ENCODE results near the gene POMGNT2. TPM values are rescaled to one million over a fixed set of nuclear protein-coding genes. Genes with fewer than 3 reads are reported as not detected.

The POMGNT2 gene
- polyA plus RNA-seq, 1 donor (not counting 4 experiments of a cell fraction or from before 2014, with no cell fraction given) = 6.0 TPM

DNA sequence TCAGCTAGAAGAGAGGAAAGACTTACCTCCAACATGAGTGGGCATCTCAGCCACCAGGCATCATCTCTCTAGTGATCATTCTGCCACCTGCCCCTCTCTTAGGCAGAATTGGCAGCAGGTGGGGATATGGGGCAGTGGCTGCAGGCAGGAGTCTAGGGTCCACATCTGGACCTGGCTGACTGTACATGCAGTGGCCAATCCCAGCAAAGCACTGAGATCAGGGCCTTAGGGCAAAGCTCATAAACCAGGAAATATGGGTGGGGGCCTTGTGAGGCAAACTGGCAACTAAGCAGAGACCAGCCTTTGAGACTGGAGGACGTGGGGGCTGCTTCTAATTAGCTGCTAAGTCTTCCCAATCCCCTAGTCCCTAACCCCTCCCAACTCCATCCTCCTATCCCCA, 12.9 kb downstream of the POMGNT2 start:
- H2AFZ ChIP-seq (ENCODE audit: control insufficient read depth, low read length) = no peak overlapping the region
- DNase-seq (ENCODE audit: low read depth, low spot score) (no peak), FAIRE-seq (no peak)
- no peaks in the 10 kb centered on the region for H3K9me1 ChIP-seq (ENCODE audit: control insufficient read depth, extremely low read depth, insufficient read depth, low read length)
- no peaks in the 10 kb centered on the region for H3K79me2 ChIP-seq (ENCODE audit: control insufficient read depth, insufficient read depth, low read length)
- TF ChIP-seq, protein P1, sequence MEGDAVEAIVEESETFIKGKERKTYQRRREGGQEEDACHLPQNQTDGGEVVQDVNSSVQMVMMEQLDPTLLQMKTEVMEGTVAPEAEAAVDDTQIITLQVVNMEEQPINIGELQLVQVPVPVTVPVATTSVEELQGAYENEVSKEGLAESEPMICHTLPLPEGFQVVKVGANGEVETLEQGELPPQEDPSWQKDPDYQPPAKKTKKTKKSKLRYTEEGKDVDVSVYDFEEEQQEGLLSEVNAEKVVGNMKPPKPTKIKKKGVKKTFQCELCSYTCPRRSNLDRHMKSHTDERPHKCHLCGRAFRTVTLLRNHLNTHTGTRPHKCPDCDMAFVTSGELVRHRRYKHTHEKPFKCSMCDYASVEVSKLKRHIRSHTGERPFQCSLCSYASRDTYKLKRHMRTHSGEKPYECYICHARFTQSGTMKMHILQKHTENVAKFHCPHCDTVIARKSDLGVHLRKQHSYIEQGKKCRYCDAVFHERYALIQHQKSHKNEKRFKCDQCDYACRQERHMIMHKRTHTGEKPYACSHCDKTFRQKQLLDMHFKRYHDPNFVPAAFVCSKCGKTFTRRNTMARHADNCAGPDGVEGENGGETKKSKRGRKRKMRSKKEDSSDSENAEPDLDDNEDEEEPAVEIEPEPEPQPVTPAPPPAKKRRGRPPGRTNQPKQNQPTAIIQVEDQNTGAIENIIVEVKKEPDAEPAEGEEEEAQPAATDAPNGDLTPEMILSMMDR (optimal IDR thresholded peaks at IDR 0.05 in 1 of 3, IDR thresholded peaks at IDR 0.05 in 1 of 3, conservative IDR thresholded peaks at IDR 0.05 in 1 of 3; ENCODE audit: extremely low read depth in 1 of 3, insufficient read depth in 2 of 3, low read length in 3 of 3) = no peak
- TF ChIP-seq EZH2 (IDR thresholded peaks at IDR 0.05; ENCODE audit: low read length) = no peak
- no peaks in the 10 kb centered on the region for H4K20me1 ChIP-seq (ENCODE audit: control insufficient read depth, extremely low read depth, insufficient read depth, low read length)
- H3K4me2 ChIP-seq (ENCODE audit: control insufficient read depth, extremely low read depth, insufficient read depth, low read depth, low read length) = no peak overlapping the region
- H3K9me3 ChIP-seq (ENCODE audit: control insufficient read depth, low read depth, low read length) = no peaks in the 10 kb centered on the region
- no peak overlapping the region for H3K27ac ChIP-seq (ENCODE audit: control insufficient read depth, insufficient read depth, low read length)
- H3K27me3 ChIP-seq (ENCODE audit: control insufficient read depth, extremely low read depth, insufficient read depth, low read length) = no peaks in the 10 kb centered on the region
- no peaks in the 10 kb centered on the region for H3K4me1 ChIP-seq (ENCODE audit: control insufficient read depth, extremely low read depth, insufficient read depth, low read length)
- dilution Hi-C loops (cut with MboI; ENCODE audit: extremely low pct_ligation_motif_present, low sequenced_read_pairs) = no loop called here
- no peak overlapping the region for H3K9ac ChIP-seq (ENCODE audit: control insufficient read depth, extremely low read depth, insufficient read depth, low read length)
- H3K4me3 ChIP-seq (ENCODE audit: control insufficient read depth in 2 of 3, extremely low read depth in 1 of 3, insufficient read depth in 2 of 3, low read depth in 1 of 3, low read length in 3 of 3) = no peak overlapping the region
- no peaks in the 10 kb centered on the region for H3K36me3 ChIP-seq (ENCODE audit: control insufficient read depth in 2 of 2, extremely low read depth in 1 of 2, insufficient read depth in 2 of 2, low read length in 2 of 2)

DNA sequence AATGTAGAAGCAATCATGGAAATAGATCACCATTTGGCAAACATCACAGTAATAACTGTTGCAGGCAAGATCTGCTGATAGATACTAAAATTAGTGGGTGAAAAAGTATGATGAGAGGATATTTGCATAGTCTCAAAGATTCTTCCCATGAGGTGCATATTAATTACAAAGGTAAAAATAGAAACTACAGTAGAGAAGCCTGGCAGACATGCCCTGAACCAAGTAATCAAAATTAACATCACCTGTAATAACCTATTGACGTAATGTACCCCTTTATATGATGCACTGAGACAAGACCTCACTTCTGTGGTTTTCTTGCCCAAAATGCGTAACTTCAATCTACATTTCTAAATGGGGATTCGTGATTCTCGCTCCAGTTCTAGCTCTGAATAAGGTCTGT, 14.4 kb downstream of the POMGNT2 start:
- Histone ChIP-seq H4K20me1 (ENCODE audit: control insufficient read depth, extremely low read depth, insufficient read depth, low read length) (no peaks in the 10 kb centered on the region), H3K27ac (ENCODE audit: control insufficient read depth, insufficient read depth, low read length) (no peak overlapping the region), H2AFZ (ENCODE audit: control insufficient read depth, low read length) (no peak overlapping the region), H3K9ac (ENCODE audit: control insufficient read depth, extremely low read depth, insufficient read depth, low read length) (no peak overlapping the region), H3K4me3 (ENCODE audit: control insufficient read depth in 2 of 3, extremely low read depth in 1 of 3, insufficient read depth in 2 of 3, low read depth in 1 of 3, low read length in 3 of 3) (no peak overlapping the region), H3K79me2 (ENCODE audit: control insufficient read depth, insufficient read depth, low read length) (no peaks in the 10 kb centered on the region), H3K36me3 (ENCODE audit: control insufficient read depth in 2 of 2, extremely low read depth in 1 of 2, insufficient read depth in 2 of 2, low read length in 2 of 2) (no peaks in the 10 kb centered on the region), H3K9me1 (ENCODE audit: control insufficient read depth, extremely low read depth, insufficient read depth, low read length) (no peaks in the 10 kb centered on the region), H3K4me2 (ENCODE audit: control insufficient read depth, extremely low read depth, insufficient read depth, low read depth, low read length) (no peak overlapping the region), H3K4me1 (ENCODE audit: control insufficient read depth, extremely low read depth, insufficient read depth, low read length) (no peaks in the 10 kb centered on the region), H3K9me3 (ENCODE audit: control insufficient read depth, low read depth, low read length) (no peaks in the 10 kb centered on the region), H3K27me3 (ENCODE audit: control insufficient read depth, extremely low read depth, insufficient read depth, low read length) (no peaks in the 10 kb centered on the region)
- DNase-seq (ENCODE audit: low read depth, low spot score) (no peak), FAIRE-seq (no peak)
- TF ChIP-seq, protein P1 (optimal IDR thresholded peaks at IDR 0.05 in 1 of 3, IDR thresholded peaks at IDR 0.05 in 1 of 3, conservative IDR thresholded peaks at IDR 0.05 in 1 of 3; ENCODE audit: extremely low read depth in 1 of 3, insufficient read depth in 2 of 3, low read length in 3 of 3) = no peak
- TF ChIP-seq EZH2 (IDR thresholded peaks at IDR 0.05; ENCODE audit: low read length) = no peak
- dilution Hi-C loops (cut with MboI; ENCODE audit: extremely low pct_ligation_motif_present, low sequenced_read_pairs) = no loop called here
